HepG2 (cell line): ENCODE data around the gene NR5A2. TPM values are rescaled to one million over a fixed set of nuclear protein-coding genes. Genes with fewer than 3 reads are reported as not detected.
A peak's percentile ranks its signal among the peaks of the same experiment; 100 is the strongest.

Source experiments
- ATF7-NPFF ChIP-seq: sonication (generic); formaldehyde crosslinking; IDR thresholded peaks from 2 replicates; pipeline ENCODE4 v1.8.1; 2023; ENCODE audit warnings: mild to moderate bottlenecking, low read depth, missing genetic modification reagents, moderate library complexity
- ELF3 ChIP-seq: IDR thresholded peaks from 2 replicates; pipeline ENCODE4 v1.6.1; 2016; ENCODE audit warnings: missing genetic modification reagents, missing compliant biosample characterization
- FOSL2 ChIP-seq: sonication (generic); formaldehyde crosslinking; IDR thresholded peaks from 2 replicates; pipeline ENCODE4 v1.4.0; 2020; ENCODE audit warnings: missing genetic modification reagents
- HIVEP1 ChIP-seq: sonication (generic); formaldehyde crosslinking; IDR thresholded peaks from 2 replicates; pipeline ENCODE4 v1.4.0; 2020; ENCODE audit warnings: mild to moderate bottlenecking, missing genetic modification reagents
- IKZF1 ChIP-seq: fragments of 450-650 bp; IDR thresholded peaks from 2 replicates; pipeline ENCODE4 v1.7.1; 2016
- KDM1A ChIP-seq: IDR thresholded peaks from 2 replicates; pipeline ENCODE4 v1.6.1; 2016; ENCODE audit warnings: missing compliant biosample characterization
- MXD4 ChIP-seq: IDR thresholded peaks from 2 replicates; pipeline ENCODE4 v1.6.1; 2016; ENCODE audit warnings: mild to moderate bottlenecking, missing biosample characterization, missing genetic modification reagents
- MYC ChIP-seq: sonication (generic); formaldehyde crosslinking; IDR thresholded peaks from 2 replicates; pipeline ENCODE4 v1.9.0; 2021; ENCODE audit warnings: missing genetic modification reagents, borderline replicate concordance
- RELA ChIP-seq: sonication (generic); formaldehyde crosslinking; IDR thresholded peaks from 2 replicates; pipeline ENCODE4 v1.4.0; 2020; ENCODE audit warnings: missing genetic modification reagents
- U2AF2 ChIP-seq: fragments of 200-400 bp; formaldehyde crosslinking; IDR thresholded peaks from 2 replicates; pipeline ENCODE4 v1.6.1; 2017; ENCODE audit warnings: low read depth, mild to moderate bottlenecking, low read length
- ZFYVE20 ChIP-seq: sonication (generic); formaldehyde crosslinking; IDR thresholded peaks from 2 replicates; pipeline ENCODE4 v1.8.0; 2023; ENCODE audit warnings: low read depth, mild to moderate bottlenecking, moderate library complexity, missing genetic modification reagents, borderline replicate concordance
- ZNF142 ChIP-seq: sonication (generic); formaldehyde crosslinking; IDR thresholded peaks from 2 replicates; pipeline ENCODE4 v1.4.0; 2020; ENCODE audit warnings: missing genetic modification reagents
- ZNF512B ChIP-seq: sonication (generic); formaldehyde crosslinking; IDR thresholded peaks from 2 replicates; pipeline ENCODE4 v1.5.1; 2020; ENCODE audit warnings: missing genetic modification reagents, mild to moderate bottlenecking, borderline replicate concordance
- ZNF574 ChIP-seq: sonication (generic); formaldehyde crosslinking; IDR thresholded peaks from 2 replicates; pipeline ENCODE4 v1.4.0; 2020; ENCODE audit warnings: missing genetic modification reagents
- ZNF644 ChIP-seq: IDR thresholded peaks from 2 replicates; pipeline ENCODE4 v1.6.1; 2016; ENCODE audit warnings: low read depth
- ZSCAN5A ChIP-seq: sonication (generic); formaldehyde crosslinking; IDR thresholded peaks from 2 replicates; pipeline ENCODE4 v1.8.0; 2022; ENCODE audit warnings: mild to moderate bottlenecking, missing genetic modification reagents, borderline replicate concordance
- polyA plus RNA-seq, 8 experiments: library from polyadenylated mRNA; depleted of rRNA in 3 of 8; stranded (reverse) in 7 of 8; unstranded in 1 of 8; fragments of >200 nt; fragmentation: Illumina TruSeq in 4 of 8; extraction: Trizol in 4 of 8; gene quantifications; 2 replicates each; pipeline versions ENCODE4 v1.2.1 to v1.2.3, GENCODE V29; 2011 to 2016; ENCODE audit warnings: low read depth in 4 of 8, missing spikeins in 1 of 8, mixed read lengths in 1 of 8; ENCODE audit not compliant: insufficient read depth in 1 of 8
- total RNA-seq, 5 experiments: library from RNA; depleted of rRNA; stranded (reverse); fragments of >200 nt; fragmentation: Illumina TruSeq; extraction: Trizol; gene quantifications; 2 replicates each; pipeline ENCODE4 v1.2.3, GENCODE V29; 2016; ENCODE audit warnings: low read depth in 1 of 5

Gene NR5A2
- total and polyA plus RNA-seq, 2 of the 13 experiments (the other 11 are each of a cell fraction or from before 2014, with no cell fraction given) = 0.24 to 2.8 TPM

GRCh38 chr1:200040481-200041138 is 13.1 kb downstream of the NR5A2 start (continued):
- TF ChIP-seq ZNF142 (CRISPR knock-in tag) (peak; percentile 95; the same call in 1 of the 2 replicates), U2AF2 (no peak), ATF7-NPFF (0 out of 2 replicates have a peak, but pooled peaks have one; percentile 58), ZNF574 (peak; percentile 59), KDM1A (CRISPR knock-in tag) (peak; percentile 88), IKZF1 (no peak), ELF3 (CRISPR knock-in tag) (peak; percentile 75), HIVEP1 (CRISPR knock-in tag) (peak; percentile 31; the same call in 1 of the 2 replicates), ZNF644 (peak; percentile 36; the same call in 1 of the 2 replicates), ZSCAN5A (CRISPR knock-in tag) (no peak), MYC (peak; percentile 32; the same call in 1 of the 2 replicates), RELA (CRISPR knock-in tag) (no peak), MXD4 (CRISPR knock-in tag) (no peak), ZNF512B (CRISPR knock-in tag) (peak; percentile 96; the same call in 1 of the 2 replicates), ZFYVE20 (no peak), FOSL2 (CRISPR knock-in tag) (peak; percentile 36)
